Esophagus muscularis mucosa (tissue), 4 donors: ENCODE measurements around the gene ACAN. TPM values are rescaled to one million over a fixed set of nuclear protein-coding genes. Genes with fewer than 3 reads are reported as not detected.

Experiments used
- DNase-seq: peaks from one replicate; pipeline ENCODE4 v3.0.0-alpha.2; 2017; ENCODE audit errors: extremely low spot score
- H3K27ac ChIP-seq, 4 donors: fragments of 200-600 bp; sonication (generic); replicated peaks in 1 of 4; 1 replicate in 3 of 4; 2 replicates in 1 of 4; pipeline ENCODE4 v1.5.1; 2016 to 2019; ENCODE audit warnings: mild to moderate bottlenecking in 1 of 4
- H3K27me3 ChIP-seq, 4 donors: fragments of 200-600 bp; sonication (generic); one replicate each; pipeline versions ENCODE4 v1.5.1 to v1.6.0; 2016 to 2019
- H3K36me3 ChIP-seq, 4 donors: fragments of 200-600 bp; sonication (generic); one replicate each; pipeline ENCODE4 v1.5.1; 2016 to 2019
- H3K4me1 ChIP-seq, 4 donors: fragments of 200-600 bp; sonication (generic); one replicate each; pipeline ENCODE4 v1.5.1; 2016 to 2019
- H3K4me3 ChIP-seq, 4 donors: fragments of 200-600 bp; sonication (generic); 1 replicate in 2 of 4; 2 replicates in 2 of 4; pipeline ENCODE4 v1.5.1; 2016 to 2019; ENCODE audit warnings: mild to moderate bottlenecking in 4 of 4, moderate library complexity in 1 of 4
- H3K9me3 ChIP-seq, 4 donors: fragments of 200-600 bp; sonication (generic); 1 replicate in 3 of 4; 2 replicates in 1 of 4; pipeline ENCODE4 v1.5.1; 2016 to 2019
- CTCF ChIP-seq, 3 experiments: fragments of 200-600 bp in 2 of 3; fragments of 450-650 bp in 1 of 3; sonication (generic) in 2 of 3; IDR thresholded peaks; one replicate each; pipeline ENCODE4 v1.5.1; 2017 to 2019; ENCODE audit warnings: antibody characterized with exemption in 3 of 3, mild to moderate bottlenecking in 2 of 3, moderate library complexity in 1 of 3
- EP300 ChIP-seq: sonication (generic); formaldehyde crosslinking; IDR thresholded peaks from one replicate; pipeline ENCODE4 v1.6.1; 2017; ENCODE audit warnings: antibody characterized with exemption
- POLR2A ChIP-seq: fragments of 450-650 bp; IDR thresholded peaks from one replicate; pipeline ENCODE4 v1.6.1; 2017; ENCODE audit warnings: antibody characterized with exemption, moderate library complexity, mild to moderate bottlenecking, low read depth
- POLR2AphosphoS5 ChIP-seq, 2 donors: sonication (generic); formaldehyde crosslinking; IDR thresholded peaks; one replicate each; pipeline ENCODE4 v1.6.1; 2017; ENCODE audit warnings: antibody characterized with exemption in 2 of 2
- WGBS: methylation state at CpG from one replicate; pipeline ENCODE4 v1.1.5; 2018; 5-methylcytosine and 5-hydroxymethylcytosine counted together
- intact Hi-C: fragments of 100-400 bp; cut with DNase I; formaldehyde crosslinking; loops from one replicate; pipeline ENCODE4 v1.15.1; 2023
- total RNA-seq, 4 donors: library from RNA; depleted of rRNA; stranded (reverse); fragments of >200 nt; gene quantifications; one replicate each; pipeline versions ENCODE4 v1.1.0 to v1.2.1, GENCODE V29; 2016

The ACAN gene
- total RNA-seq, 4 donors from 2014 or later: under 0.01 to 0.11 (median 0.06) TPM; not detected in 1

- intact Hi-C loops: no loop called here
- no peak for TF ChIP-seq CTCF (IDR thresholded peaks at IDR 0.05)
- no peak for TF ChIP-seq POLR2A
- TF ChIP-seq EP300: no peak
- TF ChIP-seq POLR2AphosphoS5 (IDR thresholded peaks at IDR 0.05): no peak
- H3K36me3 ChIP-seq: no peaks in the 10 kb centered on the region
- peaks cover 0 to 92% (median 25%) of the 10 kb centered on the region in 4 donors for H3K27me3 ChIP-seq
- H3K4me3 ChIP-seq: no peak overlapping the region
- H3K9me3 ChIP-seq: no peaks in the 10 kb centered on the region
- 69% methylated on average over 9 of the region's 9 CpGs for WGBS
- peaks cover 0 to 13% (median 10%) of the 10 kb centered on the region in 4 donors for H3K4me1 ChIP-seq
- no peak overlapping the region for H3K27ac ChIP-seq
- no peak for DNase-seq
Observed at GRCh38 chr15:88805031-88805780, 2.0 kb downstream of the ACAN start.

GRCh38 chr15:88810446-88810845 lies 7.2 kb downstream of the ACAN start:
- no peaks in the 10 kb centered on the region for H3K36me3 ChIP-seq
- WGBS: 73% methylated on average over 6 of the region's 6 CpGs
- H3K4me3 ChIP-seq: no peak overlapping the region
- H3K27me3 ChIP-seq: peaks cover 0 to 67% (median under 1%) of the 10 kb centered on the region in 4 donors
- intact Hi-C loops: no loop called here
- H3K4me1 ChIP-seq: no peaks in the 10 kb centered on the region
- DNase-seq: no peak
- no peak for TF ChIP-seq POLR2A
- TF ChIP-seq POLR2AphosphoS5 (IDR thresholded peaks at IDR 0.05): no peak
- TF ChIP-seq CTCF (IDR thresholded peaks at IDR 0.05): no peak
- no peak for TF ChIP-seq EP300
- H3K9me3 ChIP-seq: no peaks in the 10 kb centered on the region
- no peak overlapping the region for H3K27ac ChIP-seq

GRCh38 chr15:88812133-88812532 lies 8.9 kb downstream of the ACAN start:
- DNase-seq: no peak
- Histone ChIP-seq H3K27me3 (peaks cover 0 to 52% (median 0%) of the 10 kb centered on the region in 4 donors), H3K36me3 (no peaks in the 10 kb centered on the region), H3K9me3 (no peaks in the 10 kb centered on the region), H3K4me3 (no peak overlapping the region), H3K4me1 (no peaks in the 10 kb centered on the region), H3K27ac (no peak overlapping the region)
- 66% methylated on average over 4 of the region's 4 CpGs for WGBS
- TF ChIP-seq CTCF (IDR thresholded peaks at IDR 0.05) (no peak), EP300 (no peak)
- intact Hi-C loops: no loop called here

GRCh38 chr15:88813960-88814359 lies 10.7 kb downstream of the ACAN start:
- Histone ChIP-seq H3K27me3 (peaks cover 0 to 35% (median 0%) of the 10 kb centered on the region in 4 donors), H3K27ac (no peak overlapping the region), H3K4me1 (no peaks in the 10 kb centered on the region), H3K9me3 (no peaks in the 10 kb centered on the region), H3K4me3 (no peak overlapping the region), H3K36me3 (no peaks in the 10 kb centered on the region)
- TF ChIP-seq CTCF (IDR thresholded peaks at IDR 0.05): no peak
- TF ChIP-seq POLR2AphosphoS5 (IDR thresholded peaks at IDR 0.05): no peak
- no peak for TF ChIP-seq POLR2A
- no peak for TF ChIP-seq EP300
- DNase-seq: no peak
- intact Hi-C loops: no loop called here
- WGBS: 89% methylated on average over 4 of the region's 4 CpGs

GRCh38 chr15:88814393-88814792 lies 11.2 kb downstream of the ACAN start:
- H3K9me3 ChIP-seq: no peaks in the 10 kb centered on the region
- TF ChIP-seq EP300: no peak
- no peak for TF ChIP-seq POLR2AphosphoS5 (IDR thresholded peaks at IDR 0.05)
- TF ChIP-seq CTCF (IDR thresholded peaks at IDR 0.05): no peak
- TF ChIP-seq POLR2A: no peak
- no peaks in the 10 kb centered on the region for H3K4me1 ChIP-seq
- DNase-seq: no peak
- H3K36me3 ChIP-seq: no peaks in the 10 kb centered on the region
- H3K4me3 ChIP-seq: no peak overlapping the region
- H3K27me3 ChIP-seq: peaks cover 0 to 31% (median 0%) of the 10 kb centered on the region in 4 donors
- 93% methylated on average over 6 of the region's 6 CpGs for WGBS
- no peak overlapping the region for H3K27ac ChIP-seq
- intact Hi-C loops: no loop called here
